ENCODE results near the gene GSTT2. TPM values are rescaled to one million over a fixed set of nuclear protein-coding genes. Genes with fewer than 3 reads are reported as not detected.

Gene GSTT2
- total and polyA plus RNA-seq, 10 of the 15 experiments (the other 5 are each of a cell fraction or from before 2014, with no cell fraction given): not detected

DNA sequence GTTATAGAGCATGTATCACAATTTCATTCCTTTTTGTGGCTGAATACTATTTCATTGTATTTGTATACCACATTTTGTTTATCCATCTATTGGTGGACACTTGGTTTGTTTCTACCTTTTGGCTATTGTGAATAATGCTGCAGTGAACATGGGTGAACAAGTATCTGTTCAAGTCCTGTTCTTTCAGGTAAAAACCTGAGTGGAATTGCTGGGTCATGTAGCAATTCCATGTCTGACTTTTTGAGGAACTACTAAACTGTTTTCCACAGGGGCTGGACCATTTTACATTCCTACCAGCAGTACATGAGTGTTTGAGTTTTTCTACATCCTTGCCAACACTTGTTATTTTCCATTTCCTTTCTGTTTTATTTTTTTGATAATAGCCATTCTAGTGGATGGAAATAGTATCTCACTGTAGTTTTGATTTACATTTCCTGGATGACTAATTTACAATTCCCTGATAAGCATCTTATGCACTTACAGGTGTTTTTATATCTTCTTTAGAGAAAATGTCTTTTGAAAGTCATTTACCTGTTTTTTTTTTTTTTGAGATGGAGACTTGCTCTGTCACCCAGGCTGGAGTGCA is 43.4 kb downstream of the GSTT2 start:
- H2AFZ ChIP-seq (ENCODE audit: control insufficient read depth, low read depth, low read length): no peak overlapping the region
- ChIA-PET RAD21 (ENCODE audit: unreplicated experiment) (no interaction called here), SMC1A (ENCODE audit: uncharacterized antibody, unreplicated experiment) (interaction anchor here (1.9 kb wide), 1 partner anchor 22 kb away, joined by 4 read pairs; no protein-coding TSS in a partner anchor), CTCF (interaction anchor here (1.0 kb wide), 1 partner anchor 10 kb away, joined by 4 read pairs; no protein-coding TSS in a partner anchor), POLR2A (interaction anchor here (1.5 kb wide), 1 partner anchor 11 kb away, joined by 8 read pairs; no protein-coding TSS in a partner anchor)
- H4K20me1 ChIP-seq (ENCODE audit: control insufficient read depth, insufficient read depth): no peaks in the 10 kb centered on the region
- H3K9me3 ChIP-seq (replicated peaks; ENCODE audit: control insufficient read depth, insufficient read depth, low read length): no peaks in the 10 kb centered on the region
- BruUV-seq (replicated peaks): no TSS peak
- H3K4me1 ChIP-seq (ENCODE audit: control insufficient read depth, insufficient read depth, low read length): no peaks in the 10 kb centered on the region
- H3K36me3 ChIP-seq (ENCODE audit: control insufficient read depth in 2 of 2, insufficient read depth in 2 of 2, low read length in 1 of 2): peaks cover 0 to 1% of the 10 kb centered on the region in 2 experiments; a peak in 2 of 4 replicates
- H3K27me3 ChIP-seq (replicated peaks in 1 of 2; ENCODE audit: control insufficient read depth in 2 of 2, insufficient read depth in 2 of 2, low read length in 1 of 2): no peaks in the 10 kb centered on the region
- in situ Hi-C loops (cut with MboI) (no loop called here), intact Hi-C loops (cut with micrococcal nuclease; ENCODE audit: unreplicated experiment) (no loop called here)
- peaks cover 17% of the 10 kb centered on the region for H3K79me2 ChIP-seq (ENCODE audit: control insufficient read depth, insufficient read depth, low read length)
- H3K4me3 ChIP-seq: no peak overlapping the region
- no peak for ATAC-seq
- no peak for DNase-seq (ENCODE audit: low read depth, low spot score)
- FAIRE-seq: no peak
- no peak overlapping the region for H3K9ac ChIP-seq (ENCODE audit: control insufficient read depth, insufficient read depth, low read length)
- H3K4me2 ChIP-seq (ENCODE audit: control insufficient read depth, insufficient read depth): no peak overlapping the region
- H3K27ac ChIP-seq (ENCODE audit: control insufficient read depth, insufficient read depth): no peak overlapping the region
- TF ChIP-seq KLF5 (IDR thresholded peaks at IDR 0.05; ENCODE audit: partially characterized antibody) (no peak), DPF2 (IDR thresholded peaks at IDR 0.05) (no peak), ZZZ3 (IDR thresholded peaks at IDR 0.05; ENCODE audit: control insufficient read depth, insufficient read length, low read depth) (no peak), WRNIP1 (IDR thresholded peaks at IDR 0.05; ENCODE audit: borderline replicate concordance, low read depth, low read length) (no peak), MTA2 (IDR thresholded peaks at IDR 0.05; ENCODE audit: low read depth) (no peak), MEF2B (IDR thresholded peaks at IDR 0.05; ENCODE audit: partially characterized antibody, poor library complexity, severe bottlenecking) (no peak), PML (IDR thresholded peaks at IDR 0.05; ENCODE audit: low read length) (no peak), ZNF622 (IDR thresholded peaks at IDR 0.05) (no peak), EP300 (IDR thresholded peaks at IDR 0.05; ENCODE audit: borderline replicate concordance in 1 of 2, control insufficient read depth in 1 of 2, low read depth in 2 of 2, low read length in 2 of 2) (no peak)
- TF ChIP-seq, protein P1, sequence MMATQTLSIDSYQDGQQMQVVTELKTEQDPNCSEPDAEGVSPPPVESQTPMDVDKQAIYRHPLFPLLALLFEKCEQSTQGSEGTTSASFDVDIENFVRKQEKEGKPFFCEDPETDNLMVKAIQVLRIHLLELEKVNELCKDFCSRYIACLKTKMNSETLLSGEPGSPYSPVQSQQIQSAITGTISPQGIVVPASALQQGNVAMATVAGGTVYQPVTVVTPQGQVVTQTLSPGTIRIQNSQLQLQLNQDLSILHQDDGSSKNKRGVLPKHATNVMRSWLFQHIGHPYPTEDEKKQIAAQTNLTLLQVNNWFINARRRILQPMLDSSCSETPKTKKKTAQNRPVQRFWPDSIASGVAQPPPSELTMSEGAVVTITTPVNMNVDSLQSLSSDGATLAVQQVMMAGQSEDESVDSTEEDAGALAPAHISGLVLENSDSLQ (IDR thresholded peaks at IDR 0.05): no peak
- TF ChIP-seq, protein P2, sequence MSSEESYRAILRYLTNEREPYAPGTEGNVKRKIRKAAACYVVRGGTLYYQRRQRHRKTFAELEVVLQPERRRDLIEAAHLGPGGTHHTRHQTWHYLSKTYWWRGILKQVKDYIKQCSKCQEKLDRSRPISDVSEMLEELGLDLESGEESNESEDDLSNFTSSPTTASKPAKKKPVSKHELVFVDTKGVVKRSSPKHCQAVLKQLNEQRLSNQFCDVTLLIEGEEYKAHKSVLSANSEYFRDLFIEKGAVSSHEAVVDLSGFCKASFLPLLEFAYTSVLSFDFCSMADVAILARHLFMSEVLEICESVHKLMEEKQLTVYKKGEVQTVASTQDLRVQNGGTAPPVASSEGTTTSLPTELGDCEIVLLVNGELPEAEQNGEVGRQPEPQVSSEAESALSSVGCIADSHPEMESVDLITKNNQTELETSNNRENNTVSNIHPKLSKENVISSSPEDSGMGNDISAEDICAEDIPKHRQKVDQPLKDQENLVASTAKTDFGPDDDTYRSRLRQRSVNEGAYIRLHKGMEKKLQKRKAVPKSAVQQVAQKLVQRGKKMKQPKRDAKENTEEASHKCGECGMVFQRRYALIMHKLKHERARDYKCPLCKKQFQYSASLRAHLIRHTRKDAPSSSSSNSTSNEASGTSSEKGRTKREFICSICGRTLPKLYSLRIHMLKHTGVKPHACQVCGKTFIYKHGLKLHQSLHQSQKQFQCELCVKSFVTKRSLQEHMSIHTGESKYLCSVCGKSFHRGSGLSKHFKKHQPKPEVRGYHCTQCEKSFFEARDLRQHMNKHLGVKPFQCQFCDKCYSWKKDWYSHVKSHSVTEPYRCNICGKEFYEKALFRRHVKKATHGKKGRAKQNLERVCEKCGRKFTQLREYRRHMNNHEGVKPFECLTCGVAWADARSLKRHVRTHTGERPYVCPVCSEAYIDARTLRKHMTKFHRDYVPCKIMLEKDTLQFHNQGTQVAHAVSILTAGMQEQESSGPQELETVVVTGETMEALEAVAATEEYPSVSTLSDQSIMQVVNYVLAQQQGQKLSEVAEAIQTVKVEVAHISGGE (CRISPR knock-in tag; IDR thresholded peaks at IDR 0.05): no peak
- TF ChIP-seq, protein P3, sequence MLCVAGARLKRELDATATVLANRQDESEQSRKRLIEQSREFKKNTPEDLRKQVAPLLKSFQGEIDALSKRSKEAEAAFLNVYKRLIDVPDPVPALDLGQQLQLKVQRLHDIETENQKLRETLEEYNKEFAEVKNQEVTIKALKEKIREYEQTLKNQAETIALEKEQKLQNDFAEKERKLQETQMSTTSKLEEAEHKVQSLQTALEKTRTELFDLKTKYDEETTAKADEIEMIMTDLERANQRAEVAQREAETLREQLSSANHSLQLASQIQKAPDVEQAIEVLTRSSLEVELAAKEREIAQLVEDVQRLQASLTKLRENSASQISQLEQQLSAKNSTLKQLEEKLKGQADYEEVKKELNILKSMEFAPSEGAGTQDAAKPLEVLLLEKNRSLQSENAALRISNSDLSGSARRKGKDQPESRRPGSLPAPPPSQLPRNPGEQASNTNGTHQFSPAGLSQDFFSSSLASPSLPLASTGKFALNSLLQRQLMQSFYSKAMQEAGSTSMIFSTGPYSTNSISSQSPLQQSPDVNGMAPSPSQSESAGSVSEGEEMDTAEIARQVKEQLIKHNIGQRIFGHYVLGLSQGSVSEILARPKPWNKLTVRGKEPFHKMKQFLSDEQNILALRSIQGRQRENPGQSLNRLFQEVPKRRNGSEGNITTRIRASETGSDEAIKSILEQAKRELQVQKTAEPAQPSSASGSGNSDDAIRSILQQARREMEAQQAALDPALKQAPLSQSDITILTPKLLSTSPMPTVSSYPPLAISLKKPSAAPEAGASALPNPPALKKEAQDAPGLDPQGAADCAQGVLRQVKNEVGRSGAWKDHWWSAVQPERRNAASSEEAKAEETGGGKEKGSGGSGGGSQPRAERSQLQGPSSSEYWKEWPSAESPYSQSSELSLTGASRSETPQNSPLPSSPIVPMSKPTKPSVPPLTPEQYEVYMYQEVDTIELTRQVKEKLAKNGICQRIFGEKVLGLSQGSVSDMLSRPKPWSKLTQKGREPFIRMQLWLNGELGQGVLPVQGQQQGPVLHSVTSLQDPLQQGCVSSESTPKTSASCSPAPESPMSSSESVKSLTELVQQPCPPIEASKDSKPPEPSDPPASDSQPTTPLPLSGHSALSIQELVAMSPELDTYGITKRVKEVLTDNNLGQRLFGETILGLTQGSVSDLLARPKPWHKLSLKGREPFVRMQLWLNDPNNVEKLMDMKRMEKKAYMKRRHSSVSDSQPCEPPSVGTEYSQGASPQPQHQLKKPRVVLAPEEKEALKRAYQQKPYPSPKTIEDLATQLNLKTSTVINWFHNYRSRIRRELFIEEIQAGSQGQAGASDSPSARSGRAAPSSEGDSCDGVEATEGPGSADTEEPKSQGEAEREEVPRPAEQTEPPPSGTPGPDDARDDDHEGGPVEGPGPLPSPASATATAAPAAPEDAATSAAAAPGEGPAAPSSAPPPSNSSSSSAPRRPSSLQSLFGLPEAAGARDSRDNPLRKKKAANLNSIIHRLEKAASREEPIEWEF (IDR thresholded peaks at IDR 0.05; ENCODE audit: insufficient replicate concordance, low read depth, low read length): no peak
